ENCODE results near the gene ALDH1A3. TPM values are rescaled to one million over a fixed set of nuclear protein-coding genes. Genes with fewer than 3 reads are reported as not detected.
"Not testable (repeated sequence)": the region's sequence is repeated elsewhere in the genome, so short reads cannot be mapped to it uniquely, and the experiment has no call there.

ALDH1A3 gene
- total and polyA plus RNA-seq, 4 donors, result 2.5 to 21.6 (median 12.3) TPM

DNA sequence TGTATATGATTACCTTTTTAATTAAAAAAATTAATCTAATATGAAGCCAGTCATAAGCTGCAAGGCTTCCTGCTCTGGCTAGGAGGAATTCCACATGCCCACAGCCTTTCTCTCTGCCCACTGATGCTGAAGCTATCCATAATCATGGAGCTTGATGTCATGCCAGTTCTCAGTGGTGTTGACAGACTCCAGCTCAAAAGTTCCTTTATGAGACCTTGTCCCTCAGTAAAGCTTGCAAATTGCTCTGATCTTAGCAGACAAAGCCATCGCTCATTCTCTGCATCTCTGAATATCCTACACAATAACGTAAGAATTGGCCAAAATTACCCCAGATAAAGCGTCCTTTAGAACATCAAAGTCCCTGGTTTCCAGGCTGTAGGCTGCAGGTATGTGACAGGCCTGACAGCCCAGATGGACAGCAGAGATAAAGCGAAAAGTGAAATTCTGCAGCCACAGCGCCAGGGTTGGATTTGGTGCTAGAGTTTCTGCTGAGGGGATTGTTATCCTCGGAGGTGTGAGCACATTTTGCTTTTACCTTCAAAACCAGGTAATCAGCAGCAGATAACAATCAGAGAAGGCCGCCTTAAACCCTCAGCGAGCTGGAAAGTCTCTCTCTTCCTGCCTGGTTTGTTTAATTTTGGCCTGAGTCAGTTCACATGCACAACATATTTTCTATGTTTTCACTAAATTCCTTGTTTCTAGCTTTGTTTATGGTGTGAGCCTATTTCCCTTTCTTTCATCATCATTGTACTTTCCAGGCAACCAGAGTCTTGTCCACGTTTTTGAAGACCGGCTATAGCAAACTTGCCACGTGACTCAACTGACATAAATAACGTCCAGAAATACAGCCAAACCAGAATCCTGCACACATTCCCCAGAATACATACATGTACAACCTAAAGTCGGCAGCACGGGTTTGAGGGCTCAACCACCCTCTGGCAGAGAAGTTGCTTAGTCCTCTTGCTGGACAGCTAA lies 36.6 kb upstream of the ALDH1A3 start:
- no peak for DNase-seq (ENCODE audit: low read depth in 4 of 6, low spot score in 6 of 6)
- no peak overlapping the region for H3K27ac ChIP-seq (ENCODE audit: low read depth, low read length)
- H3K4me1 ChIP-seq (ENCODE audit: control insufficient read depth, insufficient read depth, low read length), result no peaks in the 10 kb centered on the region
- no peak overlapping the region for H3K4me3 ChIP-seq (ENCODE audit: low read depth, low read length)
- no peaks in the 10 kb centered on the region for H3K27me3 ChIP-seq (ENCODE audit: control insufficient read depth, insufficient read depth, low read length)
- 80% methylated on average over 12 of the region's 14 CpGs for WGBS (ENCODE audit: insufficient coverage)
- no peaks in the 10 kb centered on the region for H3K9me3 ChIP-seq (ENCODE audit: control insufficient read depth, insufficient read depth, low read length)
- no peaks in the 10 kb centered on the region for H3K36me3 ChIP-seq (ENCODE audit: control insufficient read depth, insufficient read depth, low read length)

DNA sequence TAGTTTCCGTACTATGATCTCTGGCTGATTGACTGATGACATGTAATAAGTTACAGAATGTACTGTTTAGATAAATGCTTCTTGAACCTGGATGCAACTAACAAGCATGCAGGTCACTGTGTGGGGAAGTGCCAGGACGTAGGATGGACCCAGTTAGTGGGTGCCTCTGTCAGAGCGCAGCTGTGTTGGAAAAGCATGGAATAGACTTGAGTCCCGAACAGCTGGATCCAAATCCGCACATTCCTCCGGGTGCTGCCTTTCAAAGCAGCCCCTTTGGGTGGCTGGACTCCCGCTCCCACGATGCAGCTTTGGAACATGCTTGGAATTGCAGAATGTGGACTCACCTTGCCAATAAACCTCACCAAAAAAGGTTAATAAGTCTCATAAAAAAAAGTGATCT lies 35.5 kb upstream of the ALDH1A3 start:
- DNase-seq (ENCODE audit: low read depth in 4 of 6, low spot score in 6 of 6), result no peak
- WGBS (ENCODE audit: insufficient coverage), result 85% methylated on average over 8 of the region's 8 CpGs
- no peaks in the 10 kb centered on the region for H3K9me3 ChIP-seq (ENCODE audit: control insufficient read depth, insufficient read depth, low read length)

DNA sequence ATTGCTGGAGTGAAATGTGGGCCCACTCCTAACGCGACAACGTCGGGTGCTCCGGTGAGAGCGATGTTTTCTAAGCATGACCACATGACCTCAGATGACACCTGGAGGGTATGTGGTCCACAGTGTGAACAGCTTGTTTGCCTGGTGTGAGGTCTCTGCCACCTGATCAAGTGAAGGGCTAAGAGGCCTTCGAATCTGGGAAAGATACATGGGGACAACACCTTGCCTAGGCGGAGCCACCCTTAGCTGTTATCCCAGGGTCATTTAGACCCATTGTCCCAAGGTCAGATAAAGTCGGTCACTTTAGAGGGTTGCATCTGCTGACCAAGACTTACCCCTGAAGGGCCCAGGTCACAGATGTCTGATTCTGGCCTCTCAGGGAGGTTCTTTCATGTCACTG lies 34.9 kb upstream of the ALDH1A3 start:
- H3K27ac ChIP-seq (ENCODE audit: low read depth, low read length), result no peak overlapping the region
- H3K27me3 ChIP-seq (ENCODE audit: control insufficient read depth, insufficient read depth, low read length), result peaks cover under 1% of the 10 kb centered on the region
- peaks cover 11% of the 10 kb centered on the region for H3K4me1 ChIP-seq (ENCODE audit: control insufficient read depth, insufficient read depth, low read length)
- H3K9me3 ChIP-seq (ENCODE audit: control insufficient read depth, insufficient read depth, low read length), result no peaks in the 10 kb centered on the region
- DNase-seq (ENCODE audit: low read depth in 4 of 6, low spot score in 6 of 6), result no peak
- H3K4me3 ChIP-seq (ENCODE audit: low read depth, low read length), result no peak overlapping the region
- H3K36me3 ChIP-seq (ENCODE audit: control insufficient read depth, insufficient read depth, low read length), result no peaks in the 10 kb centered on the region
- WGBS (ENCODE audit: insufficient coverage), result 94% methylated on average over 9 of the region's 9 CpGs

More for the DNA sequence above, 35.5 kb upstream of the ALDH1A3 start:
- Histone ChIP-seq H3K4me3 (ENCODE audit: low read depth, low read length) (no peak overlapping the region), H3K27ac (ENCODE audit: low read depth, low read length) (no peak overlapping the region), H3K36me3 (ENCODE audit: control insufficient read depth, insufficient read depth, low read length) (no peaks in the 10 kb centered on the region), H3K4me1 (ENCODE audit: control insufficient read depth, insufficient read depth, low read length) (peaks cover 6% of the 10 kb centered on the region), H3K27me3 (ENCODE audit: control insufficient read depth, insufficient read depth, low read length) (no peaks in the 10 kb centered on the region)

- WGBS (ENCODE audit: insufficient coverage), result 77% methylated on average over 2 of the region's 5 CpGs
- no peak for DNase-seq (ENCODE audit: low read depth in 4 of 6, low spot score in 6 of 6)
- Histone ChIP-seq H3K27me3 (ENCODE audit: control insufficient read depth, insufficient read depth, low read length) (peaks cover 3% of the 10 kb centered on the region), H3K36me3 (ENCODE audit: control insufficient read depth, insufficient read depth, low read length) (no peaks in the 10 kb centered on the region), H3K4me1 (ENCODE audit: control insufficient read depth, insufficient read depth, low read length) (peaks cover 13% of the 10 kb centered on the region), H3K27ac (ENCODE audit: low read depth, low read length) (no peak overlapping the region), H3K4me3 (ENCODE audit: low read depth, low read length) (no peak overlapping the region), H3K9me3 (ENCODE audit: control insufficient read depth, insufficient read depth, low read length) (no peaks in the 10 kb centered on the region)
Observed at GRCh38 chr15:100847194-100847593, 32.4 kb upstream of the ALDH1A3 start.

DNA sequence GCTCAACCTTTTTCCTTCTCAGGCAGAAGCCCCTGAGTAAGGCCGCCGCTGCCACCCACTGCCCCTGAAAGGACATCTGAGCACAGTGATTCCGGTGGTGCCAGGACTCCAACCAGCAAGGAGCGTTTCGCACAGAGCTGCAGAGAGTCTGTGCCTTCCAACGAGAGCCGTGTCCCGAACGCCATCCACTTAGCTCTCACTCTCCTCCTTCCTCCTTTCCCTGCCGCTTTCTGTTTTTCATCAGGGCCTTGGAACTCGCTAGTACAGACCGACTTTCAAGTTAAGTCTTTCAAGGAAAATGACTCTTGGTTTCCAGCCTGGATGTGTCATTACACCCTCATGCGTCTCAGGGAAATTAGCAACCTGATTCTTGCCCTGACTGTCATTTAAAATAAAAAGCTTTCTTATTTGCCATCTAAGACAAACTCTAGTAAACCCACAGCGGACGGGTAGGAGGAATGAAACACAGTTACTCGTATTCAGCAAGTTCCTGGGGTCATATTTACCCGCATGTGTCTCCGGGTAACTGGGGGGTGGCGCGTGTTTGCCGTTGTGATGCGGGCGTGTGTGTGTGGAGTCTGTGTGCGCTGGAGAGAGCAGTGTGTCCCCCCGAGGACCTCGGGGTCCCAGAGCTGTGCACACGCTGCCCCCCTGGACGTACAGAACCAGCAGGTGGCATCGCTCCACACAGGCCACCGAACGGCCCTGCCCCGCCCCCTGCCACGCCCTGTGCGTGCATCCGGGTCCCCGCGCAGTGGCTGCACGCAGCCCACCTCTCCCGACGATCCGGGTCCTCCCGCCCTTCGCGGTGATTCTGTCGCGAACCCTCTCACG lies 30.4 kb upstream of the ALDH1A3 start:
- H3K27ac ChIP-seq (ENCODE audit: low read depth, low read length), result no peak overlapping the region
- 7% methylated on average over 47 of the region's 47 CpGs for WGBS (ENCODE audit: insufficient coverage)
- H3K4me3 ChIP-seq (ENCODE audit: low read depth, low read length), result peak overlapping the region; percentile 32

DNA sequence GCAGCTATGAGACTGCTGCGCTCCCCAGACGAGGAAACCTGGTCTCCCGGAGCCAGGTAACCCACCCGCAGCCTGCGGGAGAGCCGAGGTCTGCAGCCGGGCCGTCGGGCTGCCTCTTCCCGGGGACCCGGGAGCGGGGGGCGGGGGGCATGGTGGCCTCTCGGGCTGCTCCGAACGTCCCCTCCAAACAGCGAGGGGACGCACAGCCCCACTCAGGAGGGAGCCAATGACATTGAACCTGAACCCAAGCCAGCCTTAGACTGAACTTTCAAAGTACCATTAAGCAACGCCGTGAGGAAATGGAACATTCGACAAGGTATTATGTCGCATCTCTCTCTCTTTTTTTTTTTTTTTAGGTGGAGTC lies 29.8 kb upstream of the ALDH1A3 start:
- H3K27ac ChIP-seq (ENCODE audit: low read depth, low read length), result no peak overlapping the region
- WGBS (ENCODE audit: insufficient coverage), result 1% methylated on average over 18 of the region's 22 CpGs
- no peaks in the 10 kb centered on the region for H3K36me3 ChIP-seq (ENCODE audit: control insufficient read depth, insufficient read depth, low read length)
- H3K9me3 ChIP-seq (ENCODE audit: control insufficient read depth, insufficient read depth, low read length), result no peaks in the 10 kb centered on the region
- peaks cover 3% of the 10 kb centered on the region for H3K27me3 ChIP-seq (ENCODE audit: control insufficient read depth, insufficient read depth, low read length)
- peak overlapping the region; percentile 32 for H3K4me3 ChIP-seq (ENCODE audit: low read depth, low read length)
- peaks cover 13% of the 10 kb centered on the region for H3K4me1 ChIP-seq (ENCODE audit: control insufficient read depth, insufficient read depth, low read length)
- DNase-seq (ENCODE audit: low read depth in 4 of 6, low spot score in 6 of 6), result no peak

More for the DNA sequence above, 30.4 kb upstream of the ALDH1A3 start:
- Histone ChIP-seq H3K4me1 (ENCODE audit: control insufficient read depth, insufficient read depth, low read length) (peaks cover 13% of the 10 kb centered on the region), H3K9me3 (ENCODE audit: control insufficient read depth, insufficient read depth, low read length) (no peaks in the 10 kb centered on the region), H3K36me3 (ENCODE audit: control insufficient read depth, insufficient read depth, low read length) (no peaks in the 10 kb centered on the region), H3K27me3 (ENCODE audit: control insufficient read depth, insufficient read depth, low read length) (peaks cover 3% of the 10 kb centered on the region)
- DNase-seq (ENCODE audit: low read depth in 4 of 6, low spot score in 6 of 6), result peak in 3 of 6 donors; percentile 9 to 78 (median 70)

DNA sequence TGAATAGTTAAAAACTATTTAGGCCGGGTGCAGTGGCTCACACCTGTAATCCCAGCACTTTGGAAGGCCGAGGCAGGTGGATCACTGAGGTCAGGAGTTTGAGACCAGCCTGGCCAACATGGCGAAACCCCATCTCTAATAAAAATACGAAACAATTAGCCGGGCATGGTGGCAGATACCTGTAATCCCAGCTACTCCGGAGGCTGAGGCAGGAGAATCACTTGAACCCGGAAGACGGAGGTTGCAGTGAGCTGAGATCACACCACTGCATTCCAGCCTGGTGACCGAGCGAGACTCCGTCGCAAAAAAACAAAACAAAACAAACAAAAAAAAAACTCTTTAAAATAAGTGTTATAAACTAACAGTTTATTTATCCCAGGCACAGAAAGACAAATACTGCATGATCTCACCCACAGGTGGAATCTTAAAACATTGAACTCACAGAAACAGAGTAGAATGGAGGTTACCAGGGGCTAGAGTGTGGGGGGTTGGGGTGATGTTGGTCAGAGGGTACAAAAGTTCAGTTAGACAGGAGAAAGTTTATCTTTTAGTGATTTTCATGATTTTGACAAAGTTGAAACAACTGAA lies 28.1 kb upstream of the ALDH1A3 start:
- H3K4me3 ChIP-seq (ENCODE audit: low read depth, low read length); H3K36me3 ChIP-seq (ENCODE audit: control insufficient read depth, insufficient read depth, low read length); H3K27me3 ChIP-seq (ENCODE audit: control insufficient read depth, insufficient read depth, low read length); H3K27ac ChIP-seq (ENCODE audit: low read depth, low read length); DNase-seq (ENCODE audit: low read depth in 4 of 6, low spot score in 6 of 6); H3K9me3 ChIP-seq (ENCODE audit: control insufficient read depth, insufficient read depth, low read length): not testable (repeated sequence)
- H3K4me1 ChIP-seq (ENCODE audit: control insufficient read depth, insufficient read depth, low read length), result peaks cover 13% of the 10 kb centered on the region
- 90% methylated on average over 6 of the region's 12 CpGs for WGBS (ENCODE audit: insufficient coverage)

- H3K27ac ChIP-seq (ENCODE audit: low read depth, low read length), result no peak overlapping the region
- peaks cover 3% of the 10 kb centered on the region for H3K27me3 ChIP-seq (ENCODE audit: control insufficient read depth, insufficient read depth, low read length)
- H3K4me3 ChIP-seq (ENCODE audit: low read depth, low read length), result no peak overlapping the region
- no peak for DNase-seq (ENCODE audit: low read depth in 4 of 6, low spot score in 6 of 6)
- H3K9me3 ChIP-seq (ENCODE audit: control insufficient read depth, insufficient read depth, low read length), result no peaks in the 10 kb centered on the region
- H3K4me1 ChIP-seq (ENCODE audit: control insufficient read depth, insufficient read depth, low read length), result peaks cover 13% of the 10 kb centered on the region
- WGBS (ENCODE audit: insufficient coverage), result 92% methylated on average over 3 of the region's 4 CpGs
- H3K36me3 ChIP-seq (ENCODE audit: control insufficient read depth, insufficient read depth, low read length), result no peaks in the 10 kb centered on the region
Observed at GRCh38 chr15:100852630-100853029, 27.0 kb upstream of the ALDH1A3 start.

GRCh38 chr15:100853676-100854440 lies 25.8 kb upstream of the ALDH1A3 start:
- H3K27me3 ChIP-seq (ENCODE audit: control insufficient read depth, insufficient read depth, low read length), result peaks cover 3% of the 10 kb centered on the region
- no peaks in the 10 kb centered on the region for H3K36me3 ChIP-seq (ENCODE audit: control insufficient read depth, insufficient read depth, low read length)
- DNase-seq (ENCODE audit: low read depth in 4 of 6, low spot score in 6 of 6), result no peak
- no peaks in the 10 kb centered on the region for H3K9me3 ChIP-seq (ENCODE audit: control insufficient read depth, insufficient read depth, low read length)
- peaks cover 9% of the 10 kb centered on the region for H3K4me1 ChIP-seq (ENCODE audit: control insufficient read depth, insufficient read depth, low read length)
- H3K27ac ChIP-seq (ENCODE audit: low read depth, low read length), result no peak overlapping the region
- no peak overlapping the region for H3K4me3 ChIP-seq (ENCODE audit: low read depth, low read length)
- 80% methylated on average over 10 of the region's 15 CpGs for whole genome bisulfite sequencing (ENCODE audit: insufficient coverage)
